ENCODE measurements around the gene LAMTOR3.

DNA sequence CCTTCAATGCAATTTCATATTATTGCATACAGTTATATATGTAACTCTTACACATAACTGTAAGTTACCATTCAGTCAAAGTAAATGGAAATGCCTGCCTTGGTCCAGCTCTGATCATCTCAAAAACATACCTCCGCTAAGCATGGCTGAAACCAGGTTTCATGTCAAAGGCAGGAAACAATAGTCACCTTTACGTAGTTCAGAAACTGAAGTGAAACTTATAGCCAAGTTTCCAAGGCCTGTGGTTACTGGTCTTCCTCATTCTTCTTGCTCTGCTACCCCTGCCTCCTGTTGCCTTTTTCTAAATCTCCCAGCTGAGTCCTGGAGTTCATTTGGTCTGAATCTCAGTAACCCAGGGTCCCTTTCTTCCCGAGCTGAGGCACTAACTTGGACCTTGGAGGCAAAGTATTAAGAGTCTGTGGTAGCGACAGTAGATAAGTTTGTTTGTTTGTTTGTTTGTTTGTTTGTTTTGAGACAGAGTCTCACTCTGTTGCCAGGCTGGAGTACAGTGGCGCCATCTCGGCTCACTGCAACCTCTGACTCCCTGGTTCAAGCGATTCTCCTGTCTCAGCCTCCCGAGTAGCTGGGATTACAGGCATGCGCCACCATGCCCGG is 46.8 kb downstream of the LAMTOR3 start:
- TF ChIP-seq, protein P1, sequence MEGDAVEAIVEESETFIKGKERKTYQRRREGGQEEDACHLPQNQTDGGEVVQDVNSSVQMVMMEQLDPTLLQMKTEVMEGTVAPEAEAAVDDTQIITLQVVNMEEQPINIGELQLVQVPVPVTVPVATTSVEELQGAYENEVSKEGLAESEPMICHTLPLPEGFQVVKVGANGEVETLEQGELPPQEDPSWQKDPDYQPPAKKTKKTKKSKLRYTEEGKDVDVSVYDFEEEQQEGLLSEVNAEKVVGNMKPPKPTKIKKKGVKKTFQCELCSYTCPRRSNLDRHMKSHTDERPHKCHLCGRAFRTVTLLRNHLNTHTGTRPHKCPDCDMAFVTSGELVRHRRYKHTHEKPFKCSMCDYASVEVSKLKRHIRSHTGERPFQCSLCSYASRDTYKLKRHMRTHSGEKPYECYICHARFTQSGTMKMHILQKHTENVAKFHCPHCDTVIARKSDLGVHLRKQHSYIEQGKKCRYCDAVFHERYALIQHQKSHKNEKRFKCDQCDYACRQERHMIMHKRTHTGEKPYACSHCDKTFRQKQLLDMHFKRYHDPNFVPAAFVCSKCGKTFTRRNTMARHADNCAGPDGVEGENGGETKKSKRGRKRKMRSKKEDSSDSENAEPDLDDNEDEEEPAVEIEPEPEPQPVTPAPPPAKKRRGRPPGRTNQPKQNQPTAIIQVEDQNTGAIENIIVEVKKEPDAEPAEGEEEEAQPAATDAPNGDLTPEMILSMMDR (IDR thresholded peaks at IDR 0.05): no peak
- TF ChIP-seq POLR2A (IDR thresholded peaks at IDR 0.05): no peak
